H1 (cell line): ENCODE measurements around the gene STX18. TPM values are rescaled to one million over a fixed set of nuclear protein-coding genes. Genes with fewer than 3 reads are reported as not detected.

Experiments
- CTCF ChIA-PET: fragments of 300-600 bp; sonication (Branson Sonifier 250); formaldehyde crosslinking; loops from one replicate; lab custom pipeline; 2021; ENCODE audit not compliant: partially characterized antibody; lab: Charles Lee
- POLR2A ChIA-PET: fragments of 300-600 bp; sonication (Branson Sonifier 250); formaldehyde crosslinking; loops from one replicate; lab custom pipeline; 2021; ENCODE audit warnings: inconsistent platforms; ENCODE audit not compliant: partially characterized antibody; lab: Charles Lee
- DNase-seq, 2 experiments: peaks; one replicate each; pipeline versions ENCODE4 v3.0.0 to v3.0.0-alpha.2; 2010 to 2022; ENCODE audit warnings: low spot score in 2 of 2, low read depth in 1 of 2, mixed read lengths in 1 of 2
- FAIRE-seq: peaks from 2 replicates; lab custom pipeline; 2011; peaks lifted over from hg19 to GRCh38; lab: Jason Lieb, UNC
- H2AFZ ChIP-seq: 2 replicates; pipeline ENCODE4 v1.8.1; 2012; ENCODE audit warnings: low read length, inconsistent platforms
- H2AK5ac ChIP-seq: 2 replicates; pipeline ENCODE4 v1.6.1; 2013; ENCODE audit warnings: low read depth, low read length
- H2BK120ac ChIP-seq: replicated peaks from 2 replicates; pipeline ENCODE3; 2013; ENCODE audit warnings: low read depth, low read length, inconsistent platforms
- H2BK12ac ChIP-seq: 2 replicates; pipeline ENCODE4 v1.6.1; 2013; ENCODE audit warnings: low read depth, low read length
- H2BK15ac ChIP-seq: 2 replicates; pipeline ENCODE4 v1.6.1; 2013; ENCODE audit warnings: low read length
- H2BK20ac ChIP-seq: 2 replicates; pipeline ENCODE4 v1.6.1; 2013; ENCODE audit warnings: low read length
- H2BK5ac ChIP-seq: 2 replicates; pipeline ENCODE4 v1.6.1; 2013; ENCODE audit warnings: low read depth, low read length
- H3K14ac ChIP-seq: 2 replicates; pipeline ENCODE4 v1.6.1; 2013; ENCODE audit warnings: inconsistent platforms; ENCODE audit not compliant: insufficient read length
- H3K18ac ChIP-seq: 2 replicates; pipeline ENCODE4 v1.6.1; 2013; ENCODE audit warnings: low read length; ENCODE audit errors: extremely low read depth
- H3K23ac ChIP-seq: 2 replicates; pipeline ENCODE4 v1.6.1; 2013; ENCODE audit warnings: inconsistent platforms; ENCODE audit not compliant: insufficient read length
- H3K23me2 ChIP-seq: 2 replicates; pipeline ENCODE4 v1.6.1; 2013; ENCODE audit warnings: low read depth, low read length
- H3K27ac ChIP-seq: 2 replicates; pipeline ENCODE4 v1.6.1; 2011; ENCODE audit warnings: low read depth, low read length, inconsistent platforms
- H3K27me3 ChIP-seq, 4 experiments: replicated peaks in 1 of 4; 1 replicate in 1 of 4; 2 replicates in 3 of 4; pipeline versions ENCODE4 v1.6.1 to v1.8.1; 2011 to 2013; ENCODE audit warnings: low read length in 3 of 4, mild to moderate bottlenecking in 3 of 4, inconsistent platforms in 2 of 4, mixed read lengths in 2 of 4, moderate library complexity in 1 of 4; ENCODE audit not compliant: control insufficient read depth in 3 of 4, insufficient read depth in 3 of 4; ENCODE audit errors: extremely low read depth in 1 of 4
- H3K36me3 ChIP-seq, 4 experiments: 2 replicates each; pipeline versions ENCODE4 v1.6.1 to v1.8.1; 2011 to 2013; ENCODE audit warnings: mild to moderate bottlenecking in 4 of 4, low read length in 3 of 4, moderate library complexity in 2 of 4, control low read depth in 1 of 4, inconsistent platforms in 1 of 4; ENCODE audit not compliant: insufficient read depth in 4 of 4, control insufficient read depth in 2 of 4
- H3K4ac ChIP-seq: replicated peaks from 2 replicates; pipeline ENCODE3; 2013; ENCODE audit warnings: low read length, low read depth, mixed read lengths, inconsistent platforms; ENCODE audit not compliant: insufficient read length
- H3K4me1 ChIP-seq, 4 experiments: replicated peaks in 1 of 4; 1 replicate in 1 of 4; 2 replicates in 3 of 4; pipeline versions ENCODE4 v1.6.1 to v1.8.1; 2011 to 2013; ENCODE audit warnings: low read length in 3 of 4, inconsistent platforms in 2 of 4, mixed read lengths in 1 of 4; ENCODE audit not compliant: insufficient read depth in 4 of 4, control insufficient read depth in 3 of 4
- H3K4me2 ChIP-seq, 2 experiments: 2 replicates each; pipeline versions ENCODE4 v1.6.1 to v1.8.1; 2011 to 2013; ENCODE audit warnings: low read depth in 2 of 2, low read length in 2 of 2, control low read depth in 1 of 2, inconsistent platforms in 1 of 2, mild to moderate bottlenecking in 1 of 2; ENCODE audit not compliant: insufficient read depth in 1 of 2
- H3K4me3 ChIP-seq, 4 experiments: fragments of 200-600, 300-600 bp in 1 of 4; sonication (generic), shearing (Covaris generic), sonication (Bioruptor Twin) in 1 of 4; 2 replicates each; pipeline versions ENCODE4 v1.5.1 to v1.8.1; 2011 to 2016; ENCODE audit warnings: low read length in 4 of 4, low read depth in 3 of 4, control low read depth in 2 of 4, inconsistent platforms in 2 of 4, mild to moderate bottlenecking in 2 of 4, mixed read lengths in 1 of 4, moderate library complexity in 1 of 4; ENCODE audit not compliant: insufficient read depth in 2 of 4; ENCODE audit errors: extremely low read depth in 1 of 4
- H3K56ac ChIP-seq: replicated peaks from 2 replicates; pipeline ENCODE3; 2013; ENCODE audit warnings: low read depth, mild to moderate bottlenecking, mixed read lengths, low read length, inconsistent platforms; ENCODE audit not compliant: insufficient read length
- H3K79me1 ChIP-seq: 2 replicates; pipeline ENCODE4 v1.6.1; 2013; ENCODE audit warnings: low read depth, low read length, control low read depth
- H3K79me2 ChIP-seq, 2 experiments: 2 replicates each; pipeline versions ENCODE4 v1.6.1 to v1.8.1; 2012 to 2013; ENCODE audit warnings: low read length in 2 of 2, mild to moderate bottlenecking in 2 of 2, inconsistent platforms in 1 of 2; ENCODE audit not compliant: insufficient read depth in 2 of 2, control insufficient read depth in 1 of 2
- H3K9ac ChIP-seq, 4 experiments: replicated peaks in 1 of 4; 1 replicate in 1 of 4; 2 replicates in 3 of 4; pipeline versions ENCODE4 v1.6.1 to v1.8.1; 2011 to 2013; ENCODE audit warnings: low read depth in 3 of 4, low read length in 3 of 4, control low read depth in 2 of 4, mild to moderate bottlenecking in 2 of 4, moderate library complexity in 2 of 4, inconsistent platforms in 1 of 4; ENCODE audit errors: extremely low read depth in 1 of 4
- H3K9me3 ChIP-seq, 2 experiments: 2 replicates each; pipeline versions ENCODE4 v1.6.1 to v1.8.1; 2012 to 2013; ENCODE audit warnings: mild to moderate bottlenecking in 2 of 2, moderate library complexity in 2 of 2, control low read depth in 1 of 2, inconsistent platforms in 1 of 2, low read depth in 1 of 2, low read length in 1 of 2, mixed read lengths in 1 of 2; ENCODE audit not compliant: insufficient read depth in 2 of 2
- H4K20me1 ChIP-seq, 2 experiments: replicated peaks in 1 of 2; 2 replicates each; pipeline versions ENCODE3 to v1.8.1; 2011 to 2013; ENCODE audit warnings: inconsistent platforms in 2 of 2, low read length in 2 of 2, mild to moderate bottlenecking in 1 of 2; ENCODE audit not compliant: insufficient read depth in 2 of 2, control insufficient read depth in 1 of 2
- H4K5ac ChIP-seq: 2 replicates; pipeline ENCODE4 v1.6.1; 2013; ENCODE audit warnings: low read length, low read depth, mixed read lengths, inconsistent platforms; ENCODE audit not compliant: insufficient read length
- H4K8ac ChIP-seq: 2 replicates; pipeline ENCODE4 v1.8.0; 2013; ENCODE audit warnings: mild to moderate bottlenecking, moderate library complexity, low read length, inconsistent platforms; ENCODE audit not compliant: insufficient read depth; ENCODE audit errors: extremely low read depth
- H4K91ac ChIP-seq: replicated peaks from 2 replicates; pipeline ENCODE3; 2013; ENCODE audit warnings: low read length, mixed read lengths, inconsistent platforms; ENCODE audit not compliant: insufficient read length
- CEBPB ChIP-seq: IDR thresholded peaks from 2 replicates; pipeline ENCODE4 v1.6.1; 2012; ENCODE audit warnings: low read depth, low read length
- CHD2 ChIP-seq: IDR thresholded peaks from 2 replicates; pipeline ENCODE4 v1.6.1; 2012; ENCODE audit warnings: low read length, improper control_type of control experiment
- E2F6 ChIP-seq: IDR thresholded peaks from 2 replicates; pipeline ENCODE4 v1.6.1; 2012; ENCODE audit warnings: inconsistent platforms
- EZH2 ChIP-seq: fragments of 200-600 bp; sonication (generic); IDR thresholded peaks from 2 replicates; pipeline ENCODE4 v1.7.1; 2012; ENCODE audit warnings: low read depth, mild to moderate bottlenecking, moderate library complexity, low read length, inconsistent platforms; ENCODE audit not compliant: severe bottlenecking
- KDM1A ChIP-seq: fragments of 200-600, 300-600 bp; sonication (generic); IDR thresholded peaks from 2 replicates; pipeline ENCODE4 v1.7.1; 2016; ENCODE audit warnings: mild to moderate bottlenecking, low read length, borderline replicate concordance
- MAX ChIP-seq: IDR thresholded peaks from 2 replicates; pipeline ENCODE4 v1.6.1; 2012; ENCODE audit warnings: inconsistent platforms
- PHF8 ChIP-seq: fragments of 200-600 bp; sonication (generic); conservative IDR thresholded peaks from 2 replicates; pipeline ENCODE4 v1.7.1; 2012; ENCODE audit warnings: low read depth, mild to moderate bottlenecking, inconsistent platforms, low read length, moderate library complexity
- SUZ12 ChIP-seq: fragments of 200-600 bp; sonication (generic); IDR thresholded peaks from 2 replicates; pipeline ENCODE4 v1.6.1; 2012; ENCODE audit warnings: mild to moderate bottlenecking, inconsistent platforms, low read length, moderate library complexity, mixed read lengths
- WGBS, 2 experiments: shearing (Covaris generic) in 1 of 2; methylation state at CpG; one replicate each; pipeline versions ENCODE4 v1.1.6 to v1.1.7; 2013 to 2015; ENCODE audit warnings: low lambda C conversion rate in 2 of 2, mixed read lengths in 2 of 2, inconsistent platforms in 1 of 2, low coverage in 1 of 2, missing lambda C conversion rate in 1 of 2; ENCODE audit not compliant: insufficient replicate concordance in 2 of 2, insufficient coverage in 1 of 2, insufficient read length in 1 of 2; ENCODE audit errors: extremely low coverage in 1 of 2, missing lambda C conversion rate in 1 of 2; 5-methylcytosine and 5-hydroxymethylcytosine counted together
- polyA plus RNA-seq, 7 experiments: library from polyadenylated mRNA; depleted of rRNA in 3 of 7; stranded (reverse) in 5 of 7; unstranded in 2 of 7; fragments of >200 nt in 5 of 7; fragments of 200-250 nt in 2 of 7; gene quantifications; 1 replicate in 5 of 7; 2 replicates in 1 of 7; 4 replicates in 1 of 7; pipeline versions ENCODE4 v1.2.1 to v1.2.3, GENCODE V29; 2011 to 2013; ENCODE audit warnings: missing spikeins in 2 of 7, mixed read lengths in 2 of 7
- total RNA-seq: library from RNA; stranded (reverse); fragmentation: NEBNext Ultra II Directional; extraction: Animal tissue kit (Norgen Biotek cat#: 25700); gene quantifications from 2 replicates; pipeline ENCODE4 v1.2.1, GENCODE V29; 2021

STX18 gene
- total and polyA plus RNA-seq, 2 of the 8 experiments (the other 6 are each of a cell fraction or from before 2014, with no cell fraction given): 14.6 to 18.3 TPM

- no peak overlapping the region for H2BK20ac ChIP-seq
- H3K79me1 ChIP-seq: 0 out of 2 replicates have a peak, but pooled peaks cover 2% of the 10 kb centered on the region
- no peak overlapping the region for H4K5ac ChIP-seq
- peaks cover 8 to 35% (median 26%) of the 10 kb centered on the region in 4 experiments; a peak in 6 of 7 replicates for H3K27me3 ChIP-seq
- H3K9ac ChIP-seq: 0 out of 7 replicates have a peak overlapping the region, but pooled peaks of 1 of the 4 experiments have one; percentile 31
- no peak overlapping the region for H3K56ac ChIP-seq
- no peaks in the 10 kb centered on the region for H3K9me3 ChIP-seq
- H2BK12ac ChIP-seq: no peak overlapping the region
- H2BK15ac ChIP-seq: no peak overlapping the region
- peak overlapping the region; percentile 72 to 94 for H3K4me2 ChIP-seq
- TF ChIP-seq SUZ12 (peak; percentile 63), KDM1A (no peak), PHF8 (0 out of 2 replicates have a peak, but pooled peaks have one; percentile 6), MAX (peak; percentile 51; the same call in 1 of the 2 replicates), CEBPB (no peak), E2F6 (peak; percentile 55; the same call in 1 of the 2 replicates), EZH2 (peak; percentile 43), CHD2 (no peak)
- H3K27ac ChIP-seq: no peak overlapping the region
- H3K18ac ChIP-seq: no peak overlapping the region; the same call in 1 of the 2 replicates
- H3K23ac ChIP-seq: no peak overlapping the region
- no peak overlapping the region for H2AK5ac ChIP-seq
- H3K4me1 ChIP-seq: peaks cover 0 to 6% (median under 1%) of the 10 kb centered on the region in 4 experiments; a peak in 3 of 7 replicates
- no peak overlapping the region for H2BK120ac ChIP-seq
- H3K14ac ChIP-seq: no peak overlapping the region
- no peak overlapping the region for H2AFZ ChIP-seq
- peak overlapping the region; percentile 67 to 92 (median 67) for H3K4me3 ChIP-seq
- no peak overlapping the region for H4K91ac ChIP-seq
- peaks cover 18% of the 10 kb centered on the region; the same call in 1 of the 2 replicates for H3K23me2 ChIP-seq
- ChIA-PET CTCF (interaction anchor here (0.6 to 4.1 kb wide), 5 partner anchors 10 to 128 kb away, joined by 3 to 28 read pairs (median 4); no protein-coding TSS in a partner anchor), POLR2A (interaction anchor here (1.1 kb wide), 1 partner anchor 23 kb away, joined by 3 read pairs; no protein-coding TSS in a partner anchor)
- no peak overlapping the region for H3K4ac ChIP-seq
- peaks cover 2 to 9% (median 4%) of the 10 kb centered on the region in 4 experiments; a peak in 5 of 8 replicates for H3K36me3 ChIP-seq
- FAIRE-seq (no peak), DNase-seq (peak in 1 of 2 experiments; percentile 60)
- no peaks in the 10 kb centered on the region for H3K79me2 ChIP-seq
- no peak overlapping the region for H2BK5ac ChIP-seq
- no peak overlapping the region; the same call in 1 of the 2 replicates for H4K8ac ChIP-seq
- 5% methylated on average over 41 of the region's 62 CpGs; no CpG with 5 or more reads in 1 of the 2 experiments for WGBS, 2 experiments
- peaks cover 0 to 5% of the 10 kb centered on the region in 2 experiments for H4K20me1 ChIP-seq
These were observed 154.1 kb downstream of the STX18 start for GRCh38 chr4:4387531-4388310.
